ENCODE measurements around the gene RNASE2.

DNA sequence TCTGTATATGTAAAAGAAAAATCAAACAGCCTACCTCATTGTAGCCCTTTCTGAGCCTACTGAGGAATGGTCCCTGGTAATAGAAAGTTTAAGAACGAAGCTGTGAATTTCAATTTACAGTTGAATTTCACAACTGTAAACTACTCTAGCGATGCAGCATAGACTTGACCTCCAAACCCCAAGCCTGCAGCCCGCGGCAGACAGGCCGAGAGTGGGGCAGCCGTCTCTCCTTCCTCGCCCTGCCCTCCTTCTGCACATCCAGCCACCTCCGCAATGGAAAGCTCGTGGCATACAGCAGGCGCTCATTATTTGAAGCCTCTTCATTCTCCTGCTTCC is 15.3 kb downstream of the RNASE2 start:
- TF ChIP-seq, protein P1, sequence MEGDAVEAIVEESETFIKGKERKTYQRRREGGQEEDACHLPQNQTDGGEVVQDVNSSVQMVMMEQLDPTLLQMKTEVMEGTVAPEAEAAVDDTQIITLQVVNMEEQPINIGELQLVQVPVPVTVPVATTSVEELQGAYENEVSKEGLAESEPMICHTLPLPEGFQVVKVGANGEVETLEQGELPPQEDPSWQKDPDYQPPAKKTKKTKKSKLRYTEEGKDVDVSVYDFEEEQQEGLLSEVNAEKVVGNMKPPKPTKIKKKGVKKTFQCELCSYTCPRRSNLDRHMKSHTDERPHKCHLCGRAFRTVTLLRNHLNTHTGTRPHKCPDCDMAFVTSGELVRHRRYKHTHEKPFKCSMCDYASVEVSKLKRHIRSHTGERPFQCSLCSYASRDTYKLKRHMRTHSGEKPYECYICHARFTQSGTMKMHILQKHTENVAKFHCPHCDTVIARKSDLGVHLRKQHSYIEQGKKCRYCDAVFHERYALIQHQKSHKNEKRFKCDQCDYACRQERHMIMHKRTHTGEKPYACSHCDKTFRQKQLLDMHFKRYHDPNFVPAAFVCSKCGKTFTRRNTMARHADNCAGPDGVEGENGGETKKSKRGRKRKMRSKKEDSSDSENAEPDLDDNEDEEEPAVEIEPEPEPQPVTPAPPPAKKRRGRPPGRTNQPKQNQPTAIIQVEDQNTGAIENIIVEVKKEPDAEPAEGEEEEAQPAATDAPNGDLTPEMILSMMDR (conservative IDR thresholded peaks at IDR 0.05), result no peak
- no peak for TF ChIP-seq ZFX (IDR thresholded peaks at IDR 0.05)

Measured in C4-2B (cell line).